NCI-H226 (cell line): ENCODE results near the gene LAP3.
A peak's percentile ranks its signal among the peaks of the same experiment; 100 is the strongest.
"Not testable (repeated sequence)": the region's sequence is repeated elsewhere in the genome, so short reads cannot be mapped to it uniquely, and the experiment has no call there.

ENCODE experiments used
- DNase-seq: peaks from one replicate; pipeline ENCODE4 v3.0.0-alpha.2; 2015

LAP3 gene

GRCh38 chr4:17565846-17566245 lies 11.2 kb upstream of the LAP3 start:
- no peak for DNase-seq

- DNase-seq, result no peak
Measured at GRCh38 chr4:17567271-17567670, 9.7 kb upstream of the LAP3 start.

GRCh38 chr4:17574206-17574605 lies 2.8 kb upstream of the LAP3 start:
- DNase-seq, result no peak

- DNase-seq, result not testable (repeated sequence)
Measured at GRCh38 chr4:17575177-17575576, 1.8 kb upstream of the LAP3 start.

- no peak for DNase-seq
Measured at GRCh38 chr4:17577665-17578481, 875 bp downstream of the LAP3 start.

- no peak for DNase-seq
Measured at GRCh38 chr4:17578482-17578891, 1.5 kb downstream of the LAP3 start.

- DNase-seq, result no peak
Measured at GRCh38 chr4:17580969-17581368, 4.0 kb downstream of the LAP3 start.

- no peak for DNase-seq
Measured at GRCh38 chr4:17583276-17583675, 6.3 kb downstream of the LAP3 start.

- no peak for DNase-seq
Measured at GRCh38 chr4:17583941-17584340, 6.9 kb downstream of the LAP3 start.

- no peak for DNase-seq
Measured at GRCh38 chr4:17584521-17585213, 7.7 kb downstream of the LAP3 start.

GRCh38 chr4:17587094-17587822 lies 10.3 kb downstream of the LAP3 start:
- no peak for DNase-seq

GRCh38 chr4:17589355-17589754 lies 12.4 kb downstream of the LAP3 start:
- DNase-seq, result no peak

- no peak for DNase-seq
Measured at GRCh38 chr4:17595471-17596005, 18.5 kb downstream of the LAP3 start.

- peak; percentile 2 for DNase-seq
Measured at GRCh38 chr4:17597517-17597916, 20.5 kb downstream of the LAP3 start.

GRCh38 chr4:17599826-17600225 lies 22.8 kb downstream of the LAP3 start:
- no peak for DNase-seq

GRCh38 chr4:17605236-17605635 lies 28.2 kb downstream of the LAP3 start:
- no peak for DNase-seq

- peak; percentile 38 for DNase-seq
Measured at GRCh38 chr4:17613761-17614415, 36.9 kb downstream of the LAP3 start.

- peak; percentile 81 for DNase-seq
Measured at GRCh38 chr4:17614416-17615299, 37.7 kb downstream of the LAP3 start, which contains the start of gene MED28. Gene MED28, plus strand, starts transcription at chr4:17614641. Its CDS starts 14 bp downstream, at chr4:17614655.

- no peak for DNase-seq
Measured at GRCh38 chr4:17616283-17616682, 39.3 kb downstream of the LAP3 start.

GRCh38 chr4:17618926-17619325 lies 41.9 kb downstream of the LAP3 start:
- DNase-seq, result no peak

- no peak for DNase-seq
Measured at GRCh38 chr4:17619416-17620105, 42.6 kb downstream of the LAP3 start.
